Stimulated activated CD8-positive, alpha-beta memory T cell treated with anti-CD3 and anti-CD28 coated beads, Interleukin-7, amount 100 ng/mL, for 1 hour (primary cell): ENCODE results near the gene SIAH3.

ENCODE experiments used
- DNase-seq, 2 donors: peaks; one replicate each; pipeline ENCODE4 v3.0.0-alpha.2; 2020; ENCODE audit warnings: low read depth in 2 of 2

The SIAH3 gene

GRCh38 chr13:45823583-45823982 is 28.0 kb downstream of the SIAH3 start:
- no peak for DNase-seq

GRCh38 chr13:45821811-45822210 is 29.7 kb downstream of the SIAH3 start:
- DNase-seq: no peak

- DNase-seq: no peak
Measured at GRCh38 chr13:45820106-45820838, 31.3 kb downstream of the SIAH3 start.

- DNase-seq: no peak
Measured at GRCh38 chr13:45817833-45818232, 33.7 kb downstream of the SIAH3 start.

- no peak for DNase-seq
Measured at GRCh38 chr13:45816427-45816826, 35.1 kb downstream of the SIAH3 start.

DNA sequence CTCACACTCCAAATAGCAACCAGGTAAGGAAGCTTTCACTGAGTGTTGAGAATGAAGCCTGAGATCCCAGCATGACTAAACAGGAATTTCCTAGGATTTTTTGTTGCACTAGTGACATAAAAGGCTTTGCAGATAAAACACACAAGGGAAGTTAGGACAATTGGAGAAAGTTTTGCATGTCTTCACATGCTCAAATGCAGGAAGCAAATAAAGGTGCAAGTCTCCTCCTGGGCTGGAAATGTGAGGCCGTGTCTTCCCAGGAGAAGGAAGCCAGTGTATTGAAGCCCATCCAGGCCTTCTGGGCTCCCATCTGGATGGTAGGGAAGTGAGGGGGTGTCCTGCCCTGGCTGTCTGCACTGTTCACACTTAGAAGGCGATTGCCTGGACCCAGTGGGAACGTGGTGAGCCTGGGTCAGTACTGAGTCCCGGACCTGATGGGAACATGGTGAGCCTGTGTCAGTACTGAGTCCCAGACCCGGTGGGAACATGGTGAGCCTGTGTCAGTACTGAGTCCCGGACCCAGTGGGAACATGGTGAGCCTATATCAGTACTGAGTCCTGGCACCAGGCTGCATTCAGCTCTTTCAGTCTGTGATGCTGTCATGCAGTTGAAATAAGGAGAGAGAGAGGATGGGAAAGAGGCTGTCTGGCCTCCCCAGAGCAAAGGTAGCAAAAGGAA is 38.7 kb downstream of the SIAH3 start:
- DNase-seq: no peak

DNA sequence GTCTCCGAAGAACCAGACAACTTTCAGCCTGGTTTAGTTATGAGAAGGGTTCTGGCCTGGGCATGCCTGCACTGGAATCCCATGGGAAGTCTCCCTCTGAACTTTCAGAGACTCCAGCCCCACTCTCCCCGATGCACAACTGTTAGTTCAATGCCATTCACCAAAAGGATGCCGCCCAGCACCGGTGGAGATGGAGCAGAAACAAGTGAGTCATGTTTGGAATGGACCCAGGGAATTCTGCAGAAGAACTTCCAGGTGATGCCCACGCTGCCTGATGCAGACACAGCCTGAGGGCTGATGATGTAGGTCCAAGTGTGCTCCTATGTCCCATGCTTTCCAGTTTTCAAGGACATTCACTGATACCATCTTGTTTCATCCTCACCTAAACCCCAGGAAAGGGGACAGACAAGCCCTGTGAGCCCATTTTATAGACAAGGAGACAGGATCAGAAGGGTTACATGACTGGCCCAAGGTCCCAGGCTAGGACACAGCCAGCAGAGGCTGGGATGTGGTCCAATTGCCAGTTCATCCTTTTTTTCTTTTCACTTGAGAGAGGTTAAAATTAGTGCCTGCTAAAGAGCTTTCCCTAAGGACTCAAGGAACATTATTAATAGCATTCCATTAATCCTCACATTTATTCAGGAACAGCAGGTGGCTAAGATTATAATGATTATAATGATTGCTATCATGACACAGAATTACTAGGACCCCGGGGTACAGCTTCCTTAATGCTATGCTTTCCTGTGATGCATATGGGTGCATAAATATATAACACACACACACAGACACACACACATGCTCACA is 39.5 kb downstream of the SIAH3 start:
- DNase-seq: no peak

- no peak for DNase-seq
Measured at GRCh38 chr13:45809801-45810394, 41.7 kb downstream of the SIAH3 start.

GRCh38 chr13:45808925-45809324 is 42.6 kb downstream of the SIAH3 start:
- DNase-seq: no peak

DNA sequence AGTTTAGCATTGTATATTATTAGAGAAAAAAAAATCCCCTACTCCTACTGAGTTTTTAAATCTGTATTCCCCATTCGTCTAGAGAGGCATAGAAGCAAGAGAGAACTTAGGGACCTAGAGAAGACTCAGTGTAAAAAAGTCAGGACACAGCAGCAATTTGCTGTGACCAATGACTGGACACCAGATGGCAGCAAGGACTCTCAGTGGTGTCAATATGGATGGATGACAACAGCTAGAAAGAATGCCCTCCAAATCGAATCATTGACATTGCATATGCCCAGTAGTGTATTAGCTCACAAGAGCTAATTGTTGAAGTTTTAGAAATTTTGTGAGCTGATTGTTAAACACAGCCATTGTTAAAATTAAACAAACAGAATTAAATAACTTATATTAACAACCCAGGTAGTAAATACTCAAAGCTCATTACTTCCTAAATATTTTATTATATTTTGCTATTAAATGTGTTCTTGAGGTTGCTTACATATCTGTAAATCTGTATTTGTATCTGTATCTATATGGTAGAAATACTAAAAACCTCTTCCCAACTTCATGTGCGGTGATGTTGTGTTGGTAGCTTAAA is 43.9 kb downstream of the SIAH3 start:
- no peak for DNase-seq

DNA sequence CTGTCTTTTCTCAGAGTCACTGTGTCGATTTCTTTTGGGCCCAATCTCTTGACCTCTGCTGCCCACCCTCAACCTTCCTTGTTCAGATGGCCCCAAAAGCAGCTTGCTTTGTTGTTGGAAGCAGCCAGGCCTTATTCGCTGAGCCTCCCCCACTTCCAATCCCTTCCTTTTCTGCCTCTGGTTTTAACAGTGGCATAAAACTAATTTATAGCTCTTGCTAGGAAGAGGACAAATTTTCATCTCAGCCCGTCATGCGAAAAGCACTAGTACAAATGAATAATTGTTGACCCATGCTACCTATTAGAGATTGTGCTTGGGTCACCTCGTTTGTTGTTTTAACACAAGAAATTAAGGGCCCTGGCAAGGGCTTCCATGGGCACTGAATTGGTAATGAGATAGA is 51.1 kb downstream of the SIAH3 start:
- no peak for DNase-seq

GRCh38 chr13:45799451-45799850 is 52.1 kb downstream of the SIAH3 start:
- DNase-seq: no peak

GRCh38 chr13:45798851-45799250 is 52.7 kb downstream of the SIAH3 start:
- DNase-seq: no peak

DNA sequence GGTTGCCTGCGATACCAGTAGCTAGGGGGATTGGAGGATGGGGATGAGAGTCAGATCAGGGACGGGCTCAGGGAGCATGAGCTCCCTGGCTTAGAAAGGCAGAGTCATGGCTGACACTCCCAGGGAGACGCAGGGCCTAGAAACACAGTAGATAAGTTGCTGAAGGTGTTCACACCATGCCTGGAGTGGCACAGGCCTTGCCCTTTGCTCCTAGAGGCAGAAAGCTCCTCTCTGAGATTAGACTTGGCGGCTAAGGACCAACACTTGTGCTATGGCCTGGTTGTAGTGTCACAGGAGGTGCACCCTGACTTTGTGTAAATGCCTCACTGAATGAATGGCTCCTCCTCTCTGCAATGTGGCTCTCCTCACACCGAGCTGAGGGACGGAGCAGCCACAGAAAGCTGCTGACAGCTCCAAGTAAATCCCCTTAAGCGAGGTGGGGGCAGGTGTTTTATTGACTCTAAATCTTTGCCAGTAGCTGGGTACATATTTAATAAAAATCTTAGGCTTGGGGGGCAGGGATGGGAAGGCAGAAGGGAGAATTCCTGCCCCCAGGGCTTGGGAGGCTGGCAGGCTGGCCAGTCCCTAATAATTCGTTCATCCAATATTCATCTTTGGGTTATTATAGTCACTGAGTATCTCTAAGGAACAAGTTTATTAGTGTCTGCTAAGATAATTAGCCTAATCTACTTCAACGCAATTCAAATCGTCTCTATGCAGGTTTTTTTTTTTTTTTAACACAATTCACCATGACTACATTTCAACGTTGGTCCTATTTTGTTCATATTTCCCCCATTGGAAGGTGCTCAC is 54.9 kb downstream of the SIAH3 start:
- DNase-seq: no peak

DNA sequence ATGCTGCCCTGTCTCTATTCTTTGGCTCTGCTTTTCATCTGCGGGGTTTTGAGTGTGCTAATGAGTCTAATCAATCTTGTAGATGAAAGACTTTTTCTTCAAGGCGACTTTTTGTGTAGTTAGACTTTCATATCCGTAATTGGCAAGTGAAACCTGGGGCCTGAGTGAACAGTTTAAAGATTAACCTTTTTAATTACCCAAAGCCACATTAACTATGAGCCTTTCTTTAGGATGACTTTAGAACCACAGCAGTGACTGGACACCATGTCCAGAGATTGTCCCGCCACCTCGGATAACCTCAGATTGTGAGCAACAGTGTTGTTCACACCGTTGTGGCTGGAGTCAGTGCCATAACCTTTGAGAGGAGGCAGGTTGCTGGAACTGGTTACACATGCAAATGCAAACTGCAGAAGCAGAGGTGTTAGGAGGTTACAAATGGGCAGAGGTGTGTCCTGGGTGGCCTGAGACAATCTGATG is 58.7 kb downstream of the SIAH3 start:
- DNase-seq: no peak

DNA sequence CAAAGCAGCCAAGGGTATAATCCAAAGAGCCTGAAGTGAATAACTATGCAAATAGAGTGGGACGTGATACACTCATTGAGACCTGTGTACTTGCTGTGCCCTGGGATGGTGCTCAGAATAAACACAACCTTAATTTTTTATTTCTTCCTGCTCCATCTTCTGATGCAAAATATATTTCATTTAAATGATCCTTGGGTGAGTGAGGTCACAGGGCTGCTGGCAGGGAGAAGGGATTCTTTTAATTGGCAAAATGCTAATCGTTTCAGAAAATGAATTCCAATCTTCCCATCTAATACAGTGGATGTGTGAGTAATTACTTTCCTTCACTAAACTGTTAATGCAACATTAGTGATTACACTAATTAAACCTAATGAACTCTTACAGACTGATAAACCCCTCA is 63.5 kb downstream of the SIAH3 start:
- no peak for DNase-seq

DNA sequence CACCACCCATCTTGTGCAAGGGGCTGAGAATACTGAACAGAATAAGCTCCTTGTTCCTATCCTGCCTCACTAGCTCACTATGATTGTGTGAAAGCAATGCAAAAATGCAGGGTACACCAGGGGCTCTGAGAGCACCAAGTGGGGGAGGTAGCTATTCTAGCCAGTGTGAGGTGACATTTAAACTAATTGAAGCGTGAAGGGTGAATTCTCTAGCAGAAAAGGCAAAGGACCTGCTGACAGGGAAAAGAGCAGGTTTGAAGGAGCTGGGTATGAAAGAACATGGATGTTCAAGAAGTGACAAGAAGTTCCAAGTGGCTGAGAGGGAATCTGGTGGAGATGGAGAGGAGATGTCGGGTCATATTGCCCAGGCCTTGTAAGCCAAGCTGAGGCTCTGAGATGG is 64.2 kb downstream of the SIAH3 start:
- no peak for DNase-seq

DNA sequence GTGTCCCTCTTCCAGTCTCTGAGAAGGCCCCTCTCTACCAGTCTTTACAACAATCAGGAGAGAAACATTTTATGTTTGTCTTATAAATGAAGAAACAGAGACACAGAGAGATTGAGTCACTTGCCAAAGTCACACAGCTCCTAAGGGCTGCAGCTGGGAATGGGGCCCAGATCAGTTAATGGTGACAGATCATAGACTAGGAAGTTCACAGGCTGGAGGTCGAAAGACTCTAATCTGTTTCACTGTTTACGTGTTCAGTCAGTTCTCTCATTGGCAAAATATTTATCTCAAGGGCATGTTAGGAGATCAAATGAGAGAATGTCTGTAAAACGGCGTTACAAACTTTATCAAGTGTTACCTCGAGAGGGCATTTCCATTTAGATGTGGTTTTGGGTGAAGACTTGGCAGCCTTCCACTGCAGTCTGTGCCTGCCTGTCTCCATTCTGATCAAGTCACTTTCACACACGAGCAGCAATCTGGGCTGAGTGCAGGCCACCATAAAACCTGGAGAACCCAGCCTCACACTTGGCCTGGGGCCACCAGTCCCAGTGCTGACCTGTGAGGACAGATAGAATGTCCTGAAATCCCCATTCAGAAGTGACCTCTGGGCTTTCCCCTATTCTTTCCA is 65.1 kb downstream of the SIAH3 start:
- no peak for DNase-seq

DNA sequence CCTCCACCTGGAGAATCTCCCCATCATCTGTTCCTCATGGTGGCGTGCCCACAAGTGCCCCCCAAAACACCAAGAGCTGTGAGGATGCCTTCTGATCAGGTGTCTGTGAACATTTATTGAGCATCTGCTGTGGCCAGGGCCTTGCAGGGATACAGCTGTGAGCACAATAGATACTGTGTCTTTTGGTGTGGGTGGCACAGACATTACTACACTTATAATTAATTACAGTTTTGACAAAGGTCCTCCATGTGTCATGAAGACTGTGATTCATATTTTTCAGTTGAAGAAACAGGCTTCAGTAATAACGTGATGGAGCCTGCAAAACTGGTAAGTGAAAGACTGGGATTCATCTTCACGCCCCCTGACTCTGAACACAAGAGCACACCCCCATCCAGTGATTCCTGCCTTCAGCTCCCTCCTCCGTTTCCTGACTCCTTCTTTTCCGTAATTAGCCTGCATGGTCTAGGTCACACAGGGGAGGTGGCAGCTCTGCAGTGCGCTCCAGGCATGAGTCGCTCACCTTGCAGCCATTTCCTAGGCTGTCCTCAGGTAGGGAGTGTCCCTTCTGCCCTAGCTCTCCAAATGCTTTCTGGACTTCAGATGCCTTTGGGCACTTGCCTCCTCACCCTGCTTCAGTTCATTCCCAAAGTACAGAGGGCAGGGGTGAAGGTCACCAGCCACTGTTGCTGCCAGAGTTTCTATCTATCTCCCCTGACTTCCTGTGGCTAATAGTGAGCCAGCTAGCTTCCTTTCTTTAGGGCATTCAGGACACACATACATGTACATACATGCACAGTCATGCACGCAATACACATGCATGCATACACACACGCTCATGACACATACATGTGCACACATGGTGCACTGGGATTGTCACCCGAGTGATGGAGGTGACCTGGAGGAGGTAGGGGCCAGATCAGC is 66.5 kb downstream of the SIAH3 start:
- DNase-seq: no peak
